H4 (cell line): ENCODE data around the gene LRCH1. TPM values are rescaled to one million over a fixed set of nuclear protein-coding genes. Genes with fewer than 3 reads are reported as not detected.

Experiments
- DNase-seq: peaks from one replicate; pipeline ENCODE4 v3.0.0-alpha.2; 2015; ENCODE audit warnings: low spot score
- total RNA-seq: library from RNA; depleted of rRNA; stranded (reverse); fragments of >200 nt; shearing (Covaris generic); gene quantifications from 2 replicates; pipeline ENCODE4 v1.2.3, GENCODE V29; 2014

The LRCH1 gene
- total RNA-seq, 1 experiment from 2014 or later: 3.1 TPM

DNA sequence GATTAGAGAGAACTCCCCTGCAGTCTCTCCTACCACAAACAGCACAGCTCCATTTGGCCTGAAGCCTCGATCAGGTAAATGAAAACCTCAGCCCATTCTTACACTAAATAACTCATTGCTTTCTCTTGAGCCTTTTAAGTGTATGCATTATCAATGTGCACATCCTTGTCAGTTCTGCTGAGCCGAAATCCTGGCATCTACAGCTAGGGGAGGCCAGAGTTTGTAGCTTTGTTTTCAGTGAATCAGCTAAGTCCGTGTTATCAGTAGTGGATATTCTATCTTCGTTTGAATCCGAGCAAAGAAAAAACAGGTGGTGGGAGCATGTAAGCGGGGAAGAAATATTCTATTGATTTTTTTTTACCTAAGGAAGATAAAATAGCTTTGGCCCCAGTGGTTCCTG is 159.6 kb downstream of the LRCH1 start:
- no peak for DNase-seq

DNA sequence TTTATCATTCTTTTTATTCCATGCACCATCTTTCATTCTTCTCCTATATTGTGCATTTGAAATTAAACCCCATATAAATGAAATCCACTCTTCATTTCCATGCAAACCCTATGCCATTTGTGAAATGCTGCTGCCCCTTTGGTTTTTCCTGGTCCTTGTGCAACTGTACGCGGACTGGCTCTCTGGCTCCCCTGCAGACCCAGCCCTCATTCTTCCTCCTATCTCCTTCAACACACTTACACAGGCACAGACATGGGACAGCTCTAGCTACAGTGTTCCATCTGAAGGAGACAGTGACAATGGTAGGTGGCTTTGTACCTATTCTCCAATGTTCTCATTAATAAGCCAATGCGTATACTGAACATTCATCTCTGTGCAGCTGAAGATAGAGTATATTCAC is 162.4 kb downstream of the LRCH1 start:
- DNase-seq: no peak

DNA sequence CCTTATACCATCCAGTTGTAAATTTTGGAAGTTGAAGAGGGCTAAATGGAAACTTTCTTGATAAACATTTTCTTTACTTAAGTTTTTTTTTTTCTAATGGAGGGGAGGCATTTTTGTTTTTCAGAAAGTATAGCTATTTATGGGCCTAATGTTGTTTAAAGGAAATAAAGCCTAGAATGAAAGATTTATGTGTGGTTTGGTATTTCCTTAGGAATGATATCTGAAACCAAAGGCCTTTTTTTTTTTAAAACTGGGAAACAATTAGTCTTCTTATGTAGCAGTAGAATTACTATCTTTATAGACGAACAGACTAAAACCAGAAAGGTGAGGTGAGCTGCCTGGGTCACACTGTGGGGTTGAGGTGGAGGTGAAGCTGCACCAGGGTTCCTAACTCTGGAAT is 163.9 kb downstream of the LRCH1 start:
- no peak for DNase-seq

DNA sequence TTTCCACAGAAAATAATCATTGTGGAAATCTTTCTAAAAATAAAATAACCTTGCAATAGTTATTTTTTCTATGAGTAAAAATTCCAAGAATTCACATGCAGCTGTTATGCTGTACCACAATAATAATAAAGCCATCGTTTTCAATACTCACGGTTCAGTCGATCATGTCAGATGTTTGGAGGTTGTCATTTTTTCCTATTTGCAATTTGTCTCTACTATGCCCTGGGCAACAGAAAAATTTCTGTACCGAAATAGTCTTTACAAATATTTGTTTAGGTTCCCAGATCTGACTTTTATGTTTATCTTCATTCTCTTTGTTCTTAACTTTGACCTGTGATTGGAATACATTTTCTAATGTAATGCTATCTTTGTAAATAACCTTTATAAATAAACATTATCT is 164.3 kb downstream of the LRCH1 start:
- DNase-seq: no peak

DNA sequence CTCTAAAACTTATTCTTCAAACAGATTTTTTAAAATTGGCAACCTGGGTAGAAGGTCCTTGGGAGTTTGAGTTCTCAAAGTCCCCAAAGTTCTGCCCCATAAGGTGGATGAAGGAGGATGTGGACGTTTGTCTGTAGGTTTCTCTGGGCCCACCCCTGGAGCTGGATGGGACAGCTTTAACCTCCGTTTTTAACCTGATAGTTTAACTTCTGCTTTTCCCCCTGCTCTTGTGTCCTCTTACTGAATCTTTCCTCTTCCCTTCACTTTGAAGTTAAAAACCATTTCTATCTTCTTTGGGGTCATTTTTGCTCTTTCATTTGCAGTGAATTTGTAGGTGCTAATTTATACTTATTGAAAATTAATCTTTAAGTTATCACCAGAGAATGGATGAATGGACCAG is 164.9 kb downstream of the LRCH1 start:
- no peak for DNase-seq

DNA sequence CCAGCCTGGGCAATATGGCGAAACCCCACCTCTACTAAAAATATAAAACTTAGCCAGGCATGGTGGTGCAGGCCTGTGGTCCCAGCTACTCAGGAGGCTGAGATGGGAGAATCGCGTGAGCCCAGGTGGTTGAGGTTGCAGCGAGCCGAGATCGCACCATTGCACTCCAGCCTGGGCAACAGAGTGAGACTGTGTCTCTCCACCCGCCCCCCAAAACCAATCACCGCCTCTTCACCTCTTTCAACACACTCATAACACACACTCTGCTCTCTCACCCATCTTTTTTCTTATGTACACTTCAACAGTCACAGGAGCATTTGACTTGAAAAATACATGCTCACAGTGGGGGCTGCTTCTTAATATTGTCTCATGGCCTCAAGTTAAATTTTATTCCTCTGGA is 167.2 kb downstream of the LRCH1 start:
- DNase-seq: no peak

DNA sequence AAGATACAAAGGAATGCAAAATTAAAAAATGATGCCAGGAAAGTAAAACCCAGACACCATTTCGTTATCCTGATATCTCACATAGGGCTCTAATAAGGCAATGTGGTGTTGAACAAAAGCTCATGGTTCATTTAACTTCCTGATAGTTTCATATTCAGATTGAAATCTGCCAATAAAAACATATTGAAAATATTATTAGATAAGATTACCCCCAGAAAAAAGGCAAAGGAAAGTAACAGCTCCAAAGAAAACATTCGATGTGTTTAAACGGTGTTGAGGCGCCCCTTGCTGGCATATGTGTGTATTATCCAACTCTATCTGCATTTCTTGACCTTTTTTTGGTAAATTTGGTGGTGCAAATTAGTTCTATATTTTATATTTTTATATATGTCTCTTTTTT is 168.1 kb downstream of the LRCH1 start:
- peak; percentile 8 for DNase-seq

DNA sequence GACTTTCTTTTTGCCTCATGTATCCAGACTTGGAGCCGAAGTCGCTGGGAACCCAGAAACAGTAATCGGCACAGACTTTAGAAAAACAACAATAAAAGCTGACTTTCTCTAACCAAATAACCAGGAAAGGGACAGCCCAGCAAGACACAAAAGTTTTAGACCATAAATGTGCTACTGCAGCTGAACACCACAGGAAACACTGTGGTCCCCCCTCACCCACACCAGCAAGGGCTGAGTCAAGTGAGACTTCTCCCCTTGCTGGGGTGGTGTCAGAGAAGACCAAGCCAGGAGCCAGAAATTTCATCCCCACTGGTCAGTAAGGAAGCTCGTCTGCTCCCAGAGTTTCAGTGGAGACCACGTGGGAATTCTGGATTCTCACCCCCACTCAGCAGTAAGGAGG is 173.4 kb downstream of the LRCH1 start:
- DNase-seq: no peak

DNA sequence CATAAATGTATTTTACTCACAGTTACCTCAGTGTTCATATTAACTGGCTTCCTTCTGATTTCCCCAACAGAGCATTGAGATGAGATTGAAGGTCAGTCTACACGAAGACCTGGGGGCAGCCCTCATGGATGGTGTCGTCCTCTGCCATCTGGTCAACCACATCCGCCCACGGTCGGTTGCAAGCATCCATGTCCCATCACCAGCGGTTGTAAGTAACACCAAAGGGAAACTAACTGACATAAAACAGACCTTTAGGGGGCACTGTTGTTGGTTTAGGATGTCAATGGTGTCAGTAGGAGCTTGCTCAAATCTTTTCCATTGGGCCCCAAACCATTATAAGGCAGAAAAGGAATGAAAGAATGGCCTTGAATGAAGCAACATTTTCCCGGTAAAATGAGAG is 175.8 kb downstream of the LRCH1 start:
- no peak for DNase-seq

DNA sequence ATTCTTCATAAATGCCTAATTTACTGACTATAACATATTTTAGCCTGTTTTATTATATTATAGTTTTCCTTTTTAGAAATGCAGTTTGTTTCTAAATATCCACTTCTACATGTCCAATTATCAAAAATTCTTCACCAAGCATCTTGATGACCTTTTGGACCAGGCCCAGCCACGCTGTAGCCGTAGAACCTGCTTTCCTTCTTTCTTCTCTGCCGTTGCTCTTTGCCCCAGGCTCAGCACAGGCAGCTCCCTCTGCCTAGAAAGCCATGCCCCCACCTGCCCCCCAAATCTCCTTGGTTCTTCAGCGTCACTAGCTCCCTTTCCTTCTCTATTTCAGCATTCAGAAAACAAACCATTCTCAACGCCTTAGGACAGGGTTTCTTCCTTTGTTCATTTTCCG is 178.6 kb downstream of the LRCH1 start:
- DNase-seq: no peak

DNA sequence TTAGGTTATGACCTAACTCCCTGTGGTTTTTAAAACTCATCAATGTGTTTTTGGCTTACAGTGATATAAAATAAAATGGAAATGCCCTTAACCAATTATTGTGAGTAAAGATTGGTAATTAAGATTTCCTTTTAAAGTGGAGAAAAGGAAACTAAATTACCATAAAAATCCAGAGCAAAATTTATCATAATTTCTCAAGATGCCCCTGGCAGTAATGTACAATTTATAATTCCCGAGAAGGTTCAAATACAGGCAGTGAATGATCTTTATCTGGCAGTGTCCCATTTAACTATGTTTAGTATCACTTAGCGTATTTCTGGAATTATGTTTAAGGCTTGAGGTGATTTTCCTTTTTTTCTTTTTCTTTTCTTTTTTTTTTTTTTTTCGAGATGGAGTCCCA is 182.5 kb downstream of the LRCH1 start:
- no peak for DNase-seq

DNA sequence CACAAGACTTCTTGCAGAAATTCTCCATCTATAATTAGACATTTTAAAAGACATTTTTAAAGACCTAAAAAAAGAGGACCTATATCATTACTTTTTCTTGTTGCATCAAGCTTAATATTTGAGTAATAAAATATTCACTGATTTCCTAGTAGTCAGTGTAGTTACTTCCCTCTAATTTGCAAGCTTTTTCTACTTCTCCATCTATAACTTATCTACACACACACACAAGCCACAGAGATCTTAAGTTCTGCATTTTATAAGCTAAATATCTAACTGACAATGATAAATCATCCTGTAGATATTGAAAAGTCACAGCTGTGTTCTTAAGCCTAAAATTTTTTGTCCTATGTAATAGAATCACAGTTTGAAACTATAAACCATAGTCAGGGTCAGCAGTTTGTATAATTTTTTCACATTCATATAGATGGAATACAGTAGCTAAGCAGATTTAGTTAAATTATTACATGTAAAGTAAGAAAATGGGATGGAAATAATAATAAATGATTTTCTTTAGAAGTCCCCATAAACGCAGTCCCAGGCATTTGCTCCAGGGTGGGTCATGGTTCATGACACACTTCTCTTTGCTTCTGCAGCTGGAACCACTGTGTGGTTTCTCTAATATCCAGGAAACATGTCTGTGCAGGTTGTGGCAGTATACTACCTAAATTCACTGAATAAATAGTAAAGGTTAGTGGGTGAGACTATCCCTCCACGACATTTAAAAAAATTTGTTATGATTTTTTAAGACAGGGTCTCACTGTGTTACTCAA is 183.8 kb downstream of the LRCH1 start:
- DNase-seq: no peak

DNA sequence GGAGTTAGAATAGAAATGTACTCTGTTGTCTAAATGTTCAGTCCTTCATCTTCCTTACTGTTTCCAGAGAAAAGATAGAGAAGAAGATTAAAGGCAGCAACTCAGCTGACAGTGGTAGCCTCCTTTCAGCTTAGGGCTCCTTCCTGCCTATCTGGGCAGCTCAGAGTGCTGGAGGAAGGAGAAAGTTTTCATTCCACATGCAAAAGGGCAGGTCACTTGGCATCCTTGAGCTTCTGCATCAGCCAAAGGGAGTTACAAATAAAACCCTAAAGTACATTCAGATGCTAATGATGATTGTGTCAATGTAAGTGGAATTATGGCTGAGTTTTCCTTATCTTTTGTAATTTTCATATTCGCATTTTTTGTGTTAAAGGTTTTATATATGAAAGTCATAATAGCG is 185.1 kb downstream of the LRCH1 start:
- no peak for DNase-seq

DNA sequence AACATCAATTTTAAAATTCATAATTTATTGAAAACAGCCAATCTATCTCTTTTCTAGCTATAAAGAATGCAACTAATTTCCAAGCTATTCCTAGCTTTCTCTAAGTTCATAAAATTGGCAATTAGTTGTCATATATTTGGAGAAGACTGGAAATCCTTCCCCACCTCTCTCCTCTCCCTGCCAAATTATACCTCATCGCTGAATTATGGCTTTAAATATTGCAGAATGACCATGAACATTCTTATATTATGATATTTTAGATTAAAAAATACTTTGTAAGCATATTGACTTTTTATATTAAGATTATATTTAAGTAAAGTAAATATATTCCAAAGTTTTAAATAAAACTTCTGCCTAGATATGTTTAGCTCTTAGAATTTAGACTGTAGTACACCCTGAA is 185.8 kb downstream of the LRCH1 start:
- DNase-seq: no peak

DNA sequence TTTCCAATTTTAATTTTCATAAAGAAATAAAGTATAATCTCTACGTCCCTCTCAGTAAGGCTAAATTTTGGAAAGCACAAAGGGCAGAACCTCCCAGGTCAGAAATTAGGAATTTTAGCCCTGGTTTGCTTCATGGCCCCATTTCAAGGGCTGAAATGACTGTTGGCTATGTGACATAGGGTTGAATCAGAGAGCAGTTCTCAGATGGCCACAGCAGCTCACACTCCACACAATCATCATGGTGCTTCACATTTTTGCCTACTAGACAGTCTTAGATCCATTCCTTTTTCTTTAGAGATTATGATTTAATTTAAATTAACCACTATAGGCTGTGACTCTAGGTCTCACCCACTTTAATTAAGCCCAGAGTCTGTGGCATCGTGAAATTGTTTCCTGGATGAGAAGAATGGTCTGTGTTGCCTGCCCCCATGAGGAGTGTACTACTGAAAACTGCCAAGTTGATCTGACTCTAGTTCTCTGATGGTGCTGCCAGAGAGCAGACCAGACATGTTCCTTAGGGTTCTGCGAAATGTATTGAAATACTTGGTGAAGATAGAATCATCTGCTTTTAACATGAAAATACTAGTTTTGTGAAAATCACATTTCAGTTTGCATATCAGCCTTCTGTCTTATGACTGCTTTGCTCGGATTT is 186.6 kb downstream of the LRCH1 start:
- no peak for DNase-seq

DNA sequence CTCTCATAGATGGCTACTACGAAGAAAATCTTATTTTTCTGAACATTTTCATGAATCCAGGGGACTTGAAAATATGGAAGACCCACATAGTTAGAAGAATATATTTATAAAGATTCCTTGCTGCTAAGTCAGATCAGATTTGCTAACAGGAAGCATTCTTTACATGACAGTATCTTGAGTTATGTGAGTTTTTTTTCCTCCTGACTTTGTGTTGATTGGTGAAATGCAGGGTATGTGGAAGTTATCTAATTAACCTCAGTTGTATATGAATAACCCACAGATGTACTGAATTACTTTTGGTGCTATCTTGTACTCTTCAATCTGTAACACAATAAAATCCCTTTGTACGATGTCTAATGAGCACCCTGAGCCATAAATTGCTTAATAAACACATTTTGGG is 190.2 kb downstream of the LRCH1 start:
- no peak for DNase-seq

DNA sequence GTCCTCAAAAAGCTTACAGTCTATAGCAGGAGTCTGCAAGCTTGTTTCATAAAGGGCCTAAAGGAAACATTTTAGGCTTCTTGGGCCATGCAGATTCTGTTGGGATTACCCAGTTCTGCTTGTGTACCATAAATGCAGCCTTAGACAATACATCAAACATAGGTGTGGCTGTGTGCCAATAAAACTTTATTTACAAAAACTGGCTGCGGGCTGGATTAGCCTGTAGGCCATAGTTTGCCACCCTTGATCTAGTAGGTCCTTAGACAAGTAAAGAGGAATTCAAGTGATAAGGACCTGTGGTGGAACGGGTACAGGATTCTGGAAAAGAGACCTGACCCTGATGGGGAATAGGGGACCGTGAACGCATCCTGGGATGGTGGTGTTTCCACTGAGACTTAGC is 192.1 kb downstream of the LRCH1 start:
- no peak for DNase-seq

DNA sequence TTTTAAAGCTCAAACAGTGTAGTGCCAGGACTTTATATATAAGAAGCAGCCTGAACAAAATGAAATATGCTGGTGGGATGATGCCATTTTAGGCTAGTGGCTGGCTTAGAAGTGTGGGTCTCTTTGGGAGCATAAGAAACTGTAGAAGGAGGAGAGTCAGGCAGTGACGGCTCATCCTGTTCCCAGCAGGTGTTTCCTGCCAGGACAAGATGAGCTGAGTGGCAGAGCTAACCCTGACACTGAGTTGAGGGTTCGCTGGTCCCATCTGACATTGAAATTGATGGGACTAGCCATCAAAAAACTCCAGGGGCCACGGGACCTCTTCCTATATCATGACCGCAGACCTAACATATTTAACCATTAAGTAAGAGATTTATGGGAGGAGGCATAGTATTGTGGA is 192.7 kb downstream of the LRCH1 start:
- no peak for DNase-seq

DNA sequence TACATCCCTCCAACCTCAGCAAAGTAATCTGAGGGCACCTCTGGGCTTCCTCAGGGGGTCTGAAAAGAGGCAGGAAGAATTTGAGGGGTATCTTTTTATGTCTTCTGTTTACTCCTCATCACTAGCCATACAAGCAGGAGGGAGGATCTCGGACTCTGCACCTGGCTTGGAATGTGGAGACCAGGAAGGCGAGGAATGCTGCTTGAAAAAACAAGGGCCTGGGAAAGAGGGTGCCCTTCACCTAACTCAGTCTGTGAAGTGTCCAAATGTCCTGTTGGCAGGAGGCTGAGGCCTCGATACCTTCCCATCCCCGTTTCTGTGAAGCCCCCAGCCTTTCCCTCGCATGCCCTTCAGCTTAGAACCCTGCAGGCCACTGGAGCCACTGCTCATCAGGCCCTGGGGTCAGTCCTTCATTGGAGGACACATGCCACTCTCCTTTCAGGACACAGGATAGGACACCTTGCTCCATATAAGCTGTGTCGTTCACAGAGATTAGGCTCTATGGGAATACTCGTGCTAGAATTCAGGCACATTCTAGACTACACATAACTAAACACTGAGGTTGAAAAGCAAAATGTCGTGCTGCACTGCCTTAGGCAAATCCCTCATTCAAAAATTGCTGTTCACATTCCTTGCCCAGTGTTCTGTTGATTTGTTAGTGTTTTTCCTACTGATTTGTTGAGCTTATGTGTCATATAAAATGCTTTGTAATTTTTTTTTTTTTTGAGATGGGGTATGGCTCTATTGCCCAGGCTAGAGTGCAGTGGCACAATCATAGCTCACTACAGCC is 194.3 kb downstream of the LRCH1 start:
- no peak for DNase-seq

DNA sequence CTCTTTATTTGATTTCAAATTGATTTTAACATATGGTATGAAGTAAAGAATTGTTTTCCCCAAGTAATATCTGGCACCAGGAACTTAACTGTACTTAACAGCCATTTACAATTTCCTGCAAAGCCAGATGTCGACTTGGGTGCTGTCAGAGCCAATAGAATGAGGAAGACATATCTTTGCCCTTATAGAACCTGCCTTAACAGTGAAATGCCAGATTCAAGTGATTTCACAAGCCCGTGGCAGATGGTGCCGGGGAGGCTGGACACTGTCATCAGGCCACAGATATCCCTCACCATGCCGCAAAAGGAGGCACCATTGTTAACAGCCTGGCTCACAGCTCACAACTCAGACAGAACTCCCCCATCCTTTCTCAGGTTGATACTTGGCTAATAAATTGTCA is 195.3 kb downstream of the LRCH1 start:
- no peak for DNase-seq

DNA sequence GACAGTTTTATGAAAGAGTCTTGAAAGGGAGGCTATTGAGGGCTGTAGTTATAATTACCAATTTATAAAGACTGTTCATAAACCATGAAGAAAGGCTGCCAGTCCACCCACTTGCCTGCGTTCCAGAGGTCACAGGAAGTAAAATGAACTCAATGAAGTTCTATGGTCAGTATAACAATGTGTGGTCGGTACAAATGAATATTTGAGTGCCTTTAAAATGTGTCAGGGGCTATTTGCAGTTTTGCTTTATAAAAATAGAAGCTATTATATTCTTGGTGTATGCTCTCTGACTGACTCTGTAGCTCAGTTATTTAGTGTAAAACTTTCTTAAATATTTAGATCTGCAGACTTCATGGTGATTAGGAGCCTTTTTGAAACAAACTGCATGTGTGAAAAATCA is 197.0 kb downstream of the LRCH1 start:
- no peak for DNase-seq

DNA sequence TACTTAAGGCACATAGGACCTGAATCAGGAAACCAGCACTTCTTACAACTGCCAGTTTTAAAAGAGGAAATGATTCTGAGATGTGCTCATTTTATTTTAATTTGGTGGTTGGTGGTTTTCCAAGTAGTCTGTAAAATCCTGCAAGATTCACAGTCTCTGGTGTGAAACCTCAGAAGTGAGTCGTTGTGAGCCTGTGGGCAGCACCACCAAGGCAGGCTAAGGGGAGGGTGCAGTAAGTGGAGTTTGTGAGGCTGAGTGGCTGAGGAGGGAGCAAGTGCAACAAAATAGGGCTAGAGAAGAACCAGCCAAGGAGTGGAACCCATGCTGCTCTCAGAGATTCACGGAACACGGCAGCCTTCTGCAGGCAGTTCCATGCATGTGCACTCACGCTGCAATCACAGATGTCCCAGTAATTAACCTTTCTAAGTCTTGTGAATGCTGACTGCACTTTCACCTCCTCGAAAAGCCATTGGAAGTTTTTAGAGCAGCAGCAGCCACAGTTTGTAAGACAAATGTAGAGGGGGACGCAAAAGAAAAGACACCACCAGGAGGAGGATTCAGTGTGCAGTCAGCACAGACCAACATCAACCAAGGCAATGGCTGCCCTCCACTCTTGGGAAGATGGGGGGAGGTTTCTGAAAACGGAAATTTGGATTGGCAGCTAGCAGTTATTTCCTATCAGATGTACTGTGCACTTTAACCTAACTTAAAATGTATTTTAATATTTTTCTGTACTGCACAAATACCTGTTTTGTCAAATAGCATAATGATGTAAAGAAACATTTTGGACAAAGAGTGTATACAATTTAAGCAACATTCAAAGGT is 199.1 kb downstream of the LRCH1 start:
- no peak for DNase-seq
